ENCODE results near the gene CCPG1.
"Not testable (repeated sequence)": the region's sequence is repeated elsewhere in the genome, so short reads cannot be mapped to it uniquely, and the experiment has no call there.

CCPG1 gene

DNA sequence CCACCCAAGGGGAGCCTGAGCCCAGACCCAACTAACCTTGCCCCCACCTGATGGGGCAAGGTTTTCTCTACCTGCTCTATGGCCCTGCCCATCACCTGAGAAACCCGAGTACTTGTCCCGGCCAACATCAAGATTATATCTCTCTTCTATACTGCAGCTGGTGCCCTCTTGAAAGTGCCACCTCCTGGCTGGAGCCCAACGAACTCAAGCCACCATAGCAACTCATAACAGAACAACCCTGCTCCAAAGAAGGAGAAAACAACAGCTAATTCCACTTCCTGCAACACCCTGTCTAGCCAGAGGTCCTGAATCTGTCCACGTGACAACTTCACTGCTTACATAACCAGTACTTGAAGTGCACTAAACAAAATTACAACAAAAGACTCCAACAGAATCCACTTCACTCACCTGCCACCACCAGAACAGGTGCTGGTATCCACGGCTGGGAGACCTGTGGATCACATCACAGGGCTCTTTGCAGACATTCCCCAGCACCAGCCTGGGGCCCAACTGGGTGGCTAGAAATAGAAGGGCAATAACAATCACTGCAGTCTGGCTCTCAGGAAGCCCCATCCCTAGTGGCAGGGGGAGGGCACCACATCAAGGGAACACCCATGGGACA is 49.4 kb upstream of the CCPG1 start:
- POLR2A ChIA-PET = no interaction called here
- Histone ChIP-seq H3K9me3 (ENCODE audit: control insufficient read depth, insufficient read depth, low read depth, low read length) (no peaks in the 10 kb centered on the region), H3K4me1 (ENCODE audit: control insufficient read depth, insufficient read depth, low read length) (no peaks in the 10 kb centered on the region), H3K4me3 (ENCODE audit: low read depth, low read length) (no peak overlapping the region), H3K36me3 (ENCODE audit: control insufficient read depth in 2 of 2, insufficient read depth in 1 of 2, low read length in 2 of 2) (no peaks in the 10 kb centered on the region), H3K27ac (ENCODE audit: extremely low read depth, low read depth, low read length) (no peak overlapping the region)
- CTCF ChIA-PET = no interaction called here
- TF ChIP-seq, protein P1, sequence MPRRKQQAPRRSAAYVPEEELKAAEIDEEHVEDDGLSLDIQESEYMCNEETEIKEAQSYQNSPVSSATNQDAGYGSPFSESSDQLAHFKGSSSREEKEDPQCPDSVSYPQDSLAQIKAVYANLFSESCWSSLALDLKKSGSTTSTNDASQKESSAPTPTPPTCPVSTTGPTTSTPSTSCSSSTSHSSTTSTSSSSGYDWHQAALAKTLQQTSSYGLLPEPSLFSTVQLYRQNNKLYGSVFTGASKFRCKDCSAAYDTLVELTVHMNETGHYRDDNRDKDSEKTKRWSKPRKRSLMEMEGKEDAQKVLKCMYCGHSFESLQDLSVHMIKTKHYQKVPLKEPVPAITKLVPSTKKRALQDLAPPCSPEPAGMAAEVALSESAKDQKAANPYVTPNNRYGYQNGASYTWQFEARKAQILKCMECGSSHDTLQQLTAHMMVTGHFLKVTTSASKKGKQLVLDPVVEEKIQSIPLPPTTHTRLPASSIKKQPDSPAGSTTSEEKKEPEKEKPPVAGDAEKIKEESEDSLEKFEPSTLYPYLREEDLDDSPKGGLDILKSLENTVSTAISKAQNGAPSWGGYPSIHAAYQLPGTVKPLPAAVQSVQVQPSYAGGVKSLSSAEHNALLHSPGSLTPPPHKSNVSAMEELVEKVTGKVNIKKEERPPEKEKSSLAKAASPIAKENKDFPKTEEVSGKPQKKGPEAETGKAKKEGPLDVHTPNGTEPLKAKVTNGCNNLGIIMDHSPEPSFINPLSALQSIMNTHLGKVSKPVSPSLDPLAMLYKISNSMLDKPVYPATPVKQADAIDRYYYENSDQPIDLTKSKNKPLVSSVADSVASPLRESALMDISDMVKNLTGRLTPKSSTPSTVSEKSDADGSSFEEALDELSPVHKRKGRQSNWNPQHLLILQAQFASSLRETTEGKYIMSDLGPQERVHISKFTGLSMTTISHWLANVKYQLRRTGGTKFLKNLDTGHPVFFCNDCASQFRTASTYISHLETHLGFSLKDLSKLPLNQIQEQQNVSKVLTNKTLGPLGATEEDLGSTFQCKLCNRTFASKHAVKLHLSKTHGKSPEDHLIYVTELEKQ (tag by site-specific recombination; IDR thresholded peaks at IDR 0.05; ENCODE audit: borderline replicate concordance) = no peak
- TF ChIP-seq SETDB1 (IDR thresholded peaks at IDR 0.05; ENCODE audit: insufficient read length, low read length) = no peak
- TF ChIP-seq ZNF248 (tag by site-specific recombination; IDR thresholded peaks at IDR 0.05) = no peak
- TF ChIP-seq ZNF292 (tag by site-specific recombination; IDR thresholded peaks at IDR 0.05; ENCODE audit: borderline replicate concordance, low read depth) = no peak
- TF ChIP-seq ZNF426 (tag by site-specific recombination; IDR thresholded peaks at IDR 0.05) = no peak
- TF ChIP-seq ZSCAN16 (tag by site-specific recombination; IDR thresholded peaks at IDR 0.05) = no peak
- TF ChIP-seq, protein P2, sequence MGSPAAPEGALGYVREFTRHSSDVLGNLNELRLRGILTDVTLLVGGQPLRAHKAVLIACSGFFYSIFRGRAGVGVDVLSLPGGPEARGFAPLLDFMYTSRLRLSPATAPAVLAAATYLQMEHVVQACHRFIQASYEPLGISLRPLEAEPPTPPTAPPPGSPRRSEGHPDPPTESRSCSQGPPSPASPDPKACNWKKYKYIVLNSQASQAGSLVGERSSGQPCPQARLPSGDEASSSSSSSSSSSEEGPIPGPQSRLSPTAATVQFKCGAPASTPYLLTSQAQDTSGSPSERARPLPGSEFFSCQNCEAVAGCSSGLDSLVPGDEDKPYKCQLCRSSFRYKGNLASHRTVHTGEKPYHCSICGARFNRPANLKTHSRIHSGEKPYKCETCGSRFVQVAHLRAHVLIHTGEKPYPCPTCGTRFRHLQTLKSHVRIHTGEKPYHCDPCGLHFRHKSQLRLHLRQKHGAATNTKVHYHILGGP (tag by site-specific recombination; IDR thresholded peaks at IDR 0.05) = no peak
- TF ChIP-seq ZFP37 (tag by site-specific recombination; IDR thresholded peaks at IDR 0.05) = no peak
- no peak for TF ChIP-seq ZNF776 (tag by site-specific recombination; IDR thresholded peaks at IDR 0.05; ENCODE audit: borderline replicate concordance)
- no peak for TF ChIP-seq ZNF571 (tag by site-specific recombination; IDR thresholded peaks at IDR 0.05)
- TF ChIP-seq KLF10 (tag by site-specific recombination; IDR thresholded peaks at IDR 0.05) = no peak
- no peak for TF ChIP-seq ZNF423 (tag by site-specific recombination; IDR thresholded peaks at IDR 0.05)

DNA sequence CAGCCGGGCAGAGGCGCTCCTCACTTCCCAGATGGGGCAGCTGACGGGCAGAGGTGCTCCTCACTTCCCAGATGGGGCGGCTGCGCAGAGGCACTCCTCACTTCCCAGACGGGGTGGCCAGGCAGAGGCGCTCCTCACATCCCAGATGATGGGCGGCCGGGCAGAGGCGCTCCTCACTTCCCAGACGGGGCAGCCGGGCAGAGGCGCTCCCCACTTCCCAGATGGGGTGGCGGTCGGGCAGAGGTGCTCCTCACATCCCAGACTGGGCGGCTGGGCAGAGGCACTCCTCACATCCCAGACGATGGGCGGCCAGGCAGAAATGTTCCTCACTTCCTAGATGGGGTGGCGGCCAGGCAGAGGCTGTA is 38.9 kb upstream of the CCPG1 start:
- H3K4me3 ChIP-seq (ENCODE audit: low read depth, low read length); H3K36me3 ChIP-seq (ENCODE audit: control insufficient read depth in 2 of 2, insufficient read depth in 1 of 2, low read length in 2 of 2); POLR2A ChIA-PET; H3K9me3 ChIP-seq (ENCODE audit: control insufficient read depth, insufficient read depth, low read depth, low read length); H3K4me1 ChIP-seq (ENCODE audit: control insufficient read depth, insufficient read depth, low read length); H3K27ac ChIP-seq (ENCODE audit: extremely low read depth, low read depth, low read length); CTCF ChIA-PET: not testable (repeated sequence)

DNA sequence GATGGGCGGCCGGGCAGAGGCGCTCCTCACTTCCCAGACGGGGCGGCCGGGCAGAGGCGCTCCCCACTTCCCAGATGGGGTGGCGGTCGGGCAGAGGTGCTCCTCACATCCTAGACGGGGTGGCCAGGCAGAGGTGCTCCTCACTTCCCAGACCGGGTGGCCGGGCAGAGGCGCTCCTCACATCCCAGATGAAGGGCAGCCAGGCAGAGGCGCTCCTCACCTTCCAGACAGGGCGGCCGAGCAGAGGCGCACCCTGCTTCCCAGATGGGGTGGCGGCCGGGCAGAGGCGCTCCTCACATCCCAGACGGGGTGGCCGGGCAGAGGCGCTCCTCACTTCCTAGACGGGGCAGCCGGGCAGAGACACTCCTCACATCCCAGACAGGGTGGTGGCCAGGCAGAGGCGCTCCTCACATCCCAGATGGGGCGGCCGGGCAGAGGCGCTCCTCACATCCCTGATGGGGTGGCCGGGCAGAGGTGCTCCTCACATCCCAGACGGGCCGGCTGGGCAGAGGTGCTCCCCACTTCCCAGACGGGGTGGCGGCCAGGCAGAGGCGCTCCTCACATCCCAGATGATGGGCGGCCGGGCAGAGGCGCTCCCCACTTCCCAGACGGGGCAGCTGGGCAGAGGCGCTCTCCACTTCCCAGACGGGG is 38.3 kb upstream of the CCPG1 start:
- H3K4me1 ChIP-seq (ENCODE audit: control insufficient read depth, insufficient read depth, low read length); H3K4me3 ChIP-seq (ENCODE audit: low read depth, low read length); POLR2A ChIA-PET; H3K27ac ChIP-seq (ENCODE audit: extremely low read depth, low read depth, low read length); H3K36me3 ChIP-seq (ENCODE audit: control insufficient read depth in 2 of 2, insufficient read depth in 1 of 2, low read length in 2 of 2); H3K9me3 ChIP-seq (ENCODE audit: control insufficient read depth, insufficient read depth, low read depth, low read length); CTCF ChIA-PET: not testable (repeated sequence)

DNA sequence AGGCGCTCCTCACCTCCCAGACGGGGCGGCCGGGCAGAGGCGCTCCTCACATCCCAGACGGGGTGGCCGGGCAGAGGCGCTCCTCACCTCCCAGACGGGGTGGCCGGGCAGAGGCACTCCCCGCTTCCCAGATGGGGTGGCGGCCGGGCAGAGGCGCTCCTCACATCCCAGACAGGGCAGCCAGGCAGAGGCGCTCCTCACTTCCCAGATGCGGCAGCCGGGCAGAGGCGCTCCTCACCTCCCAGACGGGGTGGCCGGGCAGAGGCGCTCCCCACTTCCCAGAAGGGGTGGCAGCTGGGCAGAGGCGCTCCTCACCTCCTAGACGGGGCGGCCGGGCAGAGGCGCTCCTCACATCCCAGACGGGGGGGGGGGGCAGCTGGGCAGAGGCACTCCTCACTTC is 37.8 kb upstream of the CCPG1 start:
- H3K9me3 ChIP-seq (ENCODE audit: control insufficient read depth, insufficient read depth, low read depth, low read length); H3K36me3 ChIP-seq (ENCODE audit: control insufficient read depth in 2 of 2, insufficient read depth in 1 of 2, low read length in 2 of 2); CTCF ChIA-PET; H3K27ac ChIP-seq (ENCODE audit: extremely low read depth, low read depth, low read length); H3K4me1 ChIP-seq (ENCODE audit: control insufficient read depth, insufficient read depth, low read length); POLR2A ChIA-PET; H3K4me3 ChIP-seq (ENCODE audit: low read depth, low read length): not testable (repeated sequence)

DNA sequence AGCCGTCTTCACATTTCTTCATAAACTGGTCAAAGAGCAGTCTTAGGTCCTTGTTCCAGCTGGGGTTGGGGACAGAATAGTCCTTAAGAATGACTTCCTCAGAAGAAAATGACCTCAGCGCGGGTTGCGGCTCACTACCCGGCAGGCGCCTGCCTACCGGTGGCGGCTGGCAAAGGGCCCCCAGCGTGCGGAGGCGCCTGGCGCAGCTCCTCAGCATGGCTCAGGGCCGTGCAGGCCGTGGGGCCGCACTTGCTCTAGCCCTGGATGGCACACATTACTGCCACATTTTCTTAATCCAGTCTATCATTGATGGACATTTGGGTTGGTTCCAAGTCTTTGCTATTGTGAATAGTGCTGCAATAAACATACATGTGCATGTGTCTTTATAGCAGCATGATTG is 35.0 kb upstream of the CCPG1 start:
- H3K4me1 ChIP-seq (ENCODE audit: control insufficient read depth, insufficient read depth, low read length); H3K9me3 ChIP-seq (ENCODE audit: control insufficient read depth, insufficient read depth, low read depth, low read length); H3K36me3 ChIP-seq (ENCODE audit: control insufficient read depth in 2 of 2, insufficient read depth in 1 of 2, low read length in 2 of 2); CTCF ChIA-PET; H3K4me3 ChIP-seq (ENCODE audit: low read depth, low read length); H3K27ac ChIP-seq (ENCODE audit: extremely low read depth, low read depth, low read length); POLR2A ChIA-PET: not testable (repeated sequence)
